ENCODE data around the gene SFXN1. TPM values are rescaled to one million over a fixed set of nuclear protein-coding genes. Genes with fewer than 3 reads are reported as not detected.

The SFXN1 gene, protein sequence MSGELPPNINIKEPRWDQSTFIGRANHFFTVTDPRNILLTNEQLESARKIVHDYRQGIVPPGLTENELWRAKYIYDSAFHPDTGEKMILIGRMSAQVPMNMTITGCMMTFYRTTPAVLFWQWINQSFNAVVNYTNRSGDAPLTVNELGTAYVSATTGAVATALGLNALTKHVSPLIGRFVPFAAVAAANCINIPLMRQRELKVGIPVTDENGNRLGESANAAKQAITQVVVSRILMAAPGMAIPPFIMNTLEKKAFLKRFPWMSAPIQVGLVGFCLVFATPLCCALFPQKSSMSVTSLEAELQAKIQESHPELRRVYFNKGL
- total RNA-seq = 132 and 149 TPM in 2 replicates

GRCh38 chr5:175478384-175479124 lies at the start of gene SFXN1:
SFXN1 (plus strand) TSS chr5:175478560; CDS start chr5:175492104, 13,544 bp downstream.

DNA sequence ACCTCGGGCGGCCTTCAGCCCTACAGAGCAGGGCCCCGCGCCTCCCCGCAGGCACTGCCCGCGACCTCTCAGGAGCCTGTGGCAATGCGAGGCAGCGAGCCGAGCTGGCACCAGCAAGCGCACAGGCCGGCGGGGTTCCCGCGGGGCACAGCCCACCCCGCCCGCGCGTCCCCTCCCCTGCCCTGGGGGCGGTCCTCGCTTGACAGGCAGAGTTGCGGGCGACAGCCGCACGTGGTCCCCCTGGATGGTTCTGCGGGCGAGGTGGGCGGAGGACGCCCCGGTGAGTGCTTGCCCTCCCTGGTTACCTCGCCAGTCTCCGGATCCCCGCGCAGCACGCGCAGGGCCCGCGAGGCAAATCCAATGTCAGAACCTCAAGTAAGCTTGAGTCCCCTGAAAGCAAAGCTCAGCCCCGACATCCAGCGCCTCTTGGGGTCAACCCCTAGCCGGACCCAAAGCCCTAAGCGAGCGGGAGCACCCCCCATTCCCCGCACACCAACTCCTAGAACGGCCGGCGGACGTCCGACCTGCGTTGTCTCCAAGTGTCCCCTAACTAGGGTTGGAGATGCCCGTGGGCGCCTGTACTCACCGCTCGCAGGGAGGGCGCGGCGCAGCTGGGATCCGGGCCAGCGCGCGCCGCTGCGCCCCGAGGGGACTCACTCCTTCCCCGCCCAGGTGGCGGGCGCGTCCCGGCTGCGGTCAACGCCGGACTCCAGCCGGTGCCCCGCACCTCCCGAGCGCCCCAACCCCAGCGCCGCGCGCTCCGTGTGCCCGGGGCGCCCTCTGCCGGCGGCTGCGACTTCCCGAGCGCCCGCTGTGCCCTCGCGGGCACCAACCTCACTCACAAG lies 34.1 kb upstream of the SFXN1 start, which contains the start of gene DRD1:
Gene DRD1, minus strand, starts transcription at position 123 of the 845 bp plus-strand sequence. CDS start 1,083 bp downstream, outside the sequence.

Other genes starting within 250 kb of the SFXN1 start
- gene DRD1, start 34.4 kb upstream of the SFXN1 start, total RNA-seq = under 0.01 TPM in 1 of 2 replicates, not detected in the other
- not detected in 2 replicates for gene HRH2, start 179.5 kb downstream of the SFXN1 start, total RNA-seq